ENCODE measurements around the gene FGF7. TPM values are rescaled to one million over a fixed set of nuclear protein-coding genes. Genes with fewer than 3 reads are reported as not detected.

FGF7 gene, protein sequence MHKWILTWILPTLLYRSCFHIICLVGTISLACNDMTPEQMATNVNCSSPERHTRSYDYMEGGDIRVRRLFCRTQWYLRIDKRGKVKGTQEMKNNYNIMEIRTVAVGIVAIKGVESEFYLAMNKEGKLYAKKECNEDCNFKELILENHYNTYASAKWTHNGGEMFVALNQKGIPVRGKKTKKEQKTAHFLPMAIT
- 100 to 1,000 TPM; 102 to 240 (median 175) TPM for total RNA-seq

DNA sequence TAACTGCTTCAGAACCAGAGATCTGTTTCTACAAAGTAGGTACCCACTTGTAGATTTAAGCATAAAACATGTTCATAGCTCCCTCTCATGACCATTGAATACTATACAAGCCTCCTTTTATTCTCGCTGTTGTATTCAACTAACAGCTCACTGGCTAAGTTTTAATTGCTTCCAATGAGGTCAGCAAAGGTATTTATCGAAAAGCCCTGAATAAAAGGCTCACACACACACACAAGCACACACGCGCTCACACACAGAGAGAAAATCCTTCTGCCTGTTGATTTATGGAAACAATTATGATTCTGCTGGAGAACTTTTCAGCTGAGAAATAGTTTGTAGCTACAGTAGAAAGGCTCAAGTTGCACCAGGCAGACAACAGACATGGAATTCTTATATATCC lies at the start of gene FGF7:
TSS of gene FGF7 (plus strand) at position 222 of the 400 bp plus-strand sequence. CDS start 1,056 bp downstream, outside the sequence.
- no peaks in the 10 kb centered on the region for H3K36me3 ChIP-seq
- 13 to 17% methylated on average over 4 of the region's 4 CpGs for WGBS, 2 donors
- peak in 1 of 2 donors; percentile 47 for DNase-seq (ENCODE audit: low spot score in 2 of 2)
- H3K4me1 ChIP-seq = peaks cover 0 to 11% (median 0%) of the 10 kb centered on the region in 4 donors
- peak within 1 kb of the TSS; percentile 33 to 56 (median 35) for H3K4me3 ChIP-seq
- H3K27ac ChIP-seq = peak within 1 kb of the TSS; percentile 56 to 86 (median 72)
- no peaks in the 10 kb centered on the region for H3K9me3 ChIP-seq
- no peaks in the 10 kb centered on the region for H3K27me3 ChIP-seq
- TF ChIP-seq EP300 (IDR thresholded peaks at IDR 0.05) = peak; percentile 23 to 90
- TF ChIP-seq, protein P1, sequence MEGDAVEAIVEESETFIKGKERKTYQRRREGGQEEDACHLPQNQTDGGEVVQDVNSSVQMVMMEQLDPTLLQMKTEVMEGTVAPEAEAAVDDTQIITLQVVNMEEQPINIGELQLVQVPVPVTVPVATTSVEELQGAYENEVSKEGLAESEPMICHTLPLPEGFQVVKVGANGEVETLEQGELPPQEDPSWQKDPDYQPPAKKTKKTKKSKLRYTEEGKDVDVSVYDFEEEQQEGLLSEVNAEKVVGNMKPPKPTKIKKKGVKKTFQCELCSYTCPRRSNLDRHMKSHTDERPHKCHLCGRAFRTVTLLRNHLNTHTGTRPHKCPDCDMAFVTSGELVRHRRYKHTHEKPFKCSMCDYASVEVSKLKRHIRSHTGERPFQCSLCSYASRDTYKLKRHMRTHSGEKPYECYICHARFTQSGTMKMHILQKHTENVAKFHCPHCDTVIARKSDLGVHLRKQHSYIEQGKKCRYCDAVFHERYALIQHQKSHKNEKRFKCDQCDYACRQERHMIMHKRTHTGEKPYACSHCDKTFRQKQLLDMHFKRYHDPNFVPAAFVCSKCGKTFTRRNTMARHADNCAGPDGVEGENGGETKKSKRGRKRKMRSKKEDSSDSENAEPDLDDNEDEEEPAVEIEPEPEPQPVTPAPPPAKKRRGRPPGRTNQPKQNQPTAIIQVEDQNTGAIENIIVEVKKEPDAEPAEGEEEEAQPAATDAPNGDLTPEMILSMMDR (IDR thresholded peaks at IDR 0.05) = peak in 2 of 5 experiments; percentile 10 to 23
- TF ChIP-seq POLR2A (IDR thresholded peaks at IDR 0.05) = peak; percentile 30 to 45

DNA sequence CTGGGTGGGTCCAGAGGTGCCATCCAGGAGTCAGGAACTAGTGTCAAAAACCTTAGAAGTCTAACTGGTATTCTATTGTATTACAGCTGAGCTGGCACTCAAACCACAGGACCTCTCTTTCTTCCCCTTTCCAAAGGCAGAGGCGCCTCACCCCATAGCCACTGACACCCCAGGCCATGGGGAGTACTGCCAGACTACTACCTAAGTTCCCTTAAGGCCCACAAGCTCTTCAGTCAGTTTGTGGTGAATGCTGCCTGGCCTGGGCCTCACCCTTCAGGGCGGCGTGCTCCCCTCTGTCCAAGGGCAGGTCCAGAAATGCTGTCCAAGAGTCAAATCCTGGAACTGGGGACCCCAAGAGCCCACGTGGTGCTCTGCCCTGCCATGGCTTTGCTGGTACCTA lies 43.0 kb upstream of the FGF7 start:
- 83% methylated on average over 4 of the region's 4 CpGs for WGBS, 2 donors
- no peak for DNase-seq (ENCODE audit: low spot score in 2 of 2)
- no peaks in the 10 kb centered on the region for H3K27me3 ChIP-seq
- H3K4me3 ChIP-seq = no peak overlapping the region
- no peaks in the 10 kb centered on the region for H3K4me1 ChIP-seq
- TF ChIP-seq POLR2A (IDR thresholded peaks at IDR 0.05) = no peak
- no peak for TF ChIP-seq EP300 (IDR thresholded peaks at IDR 0.05)
- H3K9me3 ChIP-seq = no peaks in the 10 kb centered on the region
- no peaks in the 10 kb centered on the region for H3K36me3 ChIP-seq
- H3K27ac ChIP-seq = no peak overlapping the region

DNA sequence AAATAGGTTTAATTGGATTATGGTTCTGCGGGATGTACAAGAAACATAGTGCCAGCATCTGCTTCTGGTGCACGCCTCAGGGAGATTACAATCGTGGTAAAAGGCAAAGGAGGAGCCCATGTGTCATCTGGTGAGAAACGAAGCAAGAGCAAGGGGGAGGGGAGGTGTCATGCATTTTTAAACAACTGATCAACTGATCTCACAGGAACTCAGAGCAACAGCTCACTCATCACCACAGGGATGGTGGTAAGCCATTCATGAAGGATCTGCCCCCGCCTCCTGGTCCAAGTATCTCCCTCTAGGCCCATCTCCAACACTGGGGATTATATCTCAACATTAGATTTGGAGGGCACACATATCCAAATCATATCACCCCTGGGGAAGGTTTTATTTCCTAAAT lies 42.1 kb upstream of the FGF7 start:
- no peak for TF ChIP-seq EP300 (IDR thresholded peaks at IDR 0.05)
- no peak for TF ChIP-seq POLR2A (IDR thresholded peaks at IDR 0.05)
- TF ChIP-seq, protein P1 (IDR thresholded peaks at IDR 0.05) = no peak
- Histone ChIP-seq H3K27ac (no peak overlapping the region), H3K27me3 (no peaks in the 10 kb centered on the region), H3K4me3 (no peak overlapping the region), H3K4me1 (no peaks in the 10 kb centered on the region), H3K9me3 (no peaks in the 10 kb centered on the region), H3K36me3 (no peaks in the 10 kb centered on the region)
- no peak for DNase-seq (ENCODE audit: low spot score in 2 of 2)
- 78 to 91% methylated on average over 5 of the region's 5 CpGs for WGBS, 2 donors

DNA sequence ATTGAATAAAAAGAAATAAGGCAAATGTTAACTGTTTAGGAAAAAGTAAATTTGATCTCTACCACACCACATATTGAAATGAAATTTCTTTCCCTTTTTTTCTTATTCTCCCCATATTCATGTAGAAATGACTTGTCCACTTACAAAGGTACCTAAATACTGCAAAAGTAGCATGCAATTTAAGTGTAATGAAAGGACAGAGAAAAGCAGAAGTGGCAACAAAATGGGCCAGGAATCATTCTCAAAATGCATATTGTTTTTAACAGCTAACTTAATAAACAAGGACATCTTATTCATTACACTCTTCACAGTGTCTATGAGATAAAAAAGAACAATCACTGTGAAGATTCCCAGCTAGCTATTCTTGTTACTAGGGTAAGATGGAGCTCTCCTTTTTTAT lies 40.6 kb upstream of the FGF7 start:
- H3K27me3 ChIP-seq = no peaks in the 10 kb centered on the region
- no peak for DNase-seq (ENCODE audit: low spot score in 2 of 2)
- H3K4me3 ChIP-seq = no peak overlapping the region
- H3K27ac ChIP-seq = no peak overlapping the region
- H3K9me3 ChIP-seq = no peaks in the 10 kb centered on the region
- no peaks in the 10 kb centered on the region for H3K36me3 ChIP-seq
- no peaks in the 10 kb centered on the region for H3K4me1 ChIP-seq
- no peak for TF ChIP-seq EP300 (IDR thresholded peaks at IDR 0.05)
- TF ChIP-seq, protein P1 (IDR thresholded peaks at IDR 0.05) = no peak
- no peak for TF ChIP-seq POLR2A (IDR thresholded peaks at IDR 0.05)

DNA sequence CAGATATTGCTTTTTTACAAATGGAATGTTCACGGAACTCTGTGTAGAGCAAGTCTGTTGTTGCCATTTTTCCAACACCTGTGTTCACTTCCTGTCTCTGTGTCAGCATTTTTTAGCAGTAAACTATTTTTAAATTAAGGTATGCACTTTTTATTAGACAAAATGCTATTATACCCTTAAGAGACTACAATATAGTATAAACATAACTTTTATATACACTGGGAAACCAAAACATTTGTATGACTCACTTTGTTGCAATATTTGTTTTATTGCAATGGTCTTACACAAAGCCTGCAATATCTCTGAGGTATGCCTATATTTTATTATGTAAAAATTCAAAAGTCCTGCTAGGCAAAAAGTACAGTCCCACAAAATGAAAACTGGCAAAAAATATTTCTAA lies 39.8 kb upstream of the FGF7 start:
- TF ChIP-seq, protein P1 (IDR thresholded peaks at IDR 0.05) = no peak
- TF ChIP-seq POLR2A (IDR thresholded peaks at IDR 0.05) = no peak
- no peak for TF ChIP-seq EP300 (IDR thresholded peaks at IDR 0.05)
- H3K27me3 ChIP-seq = no peaks in the 10 kb centered on the region
- 71 to 84% methylated on average over 1 of the region's 1 CpG for WGBS, 2 donors
- H3K36me3 ChIP-seq = no peaks in the 10 kb centered on the region
- H3K9me3 ChIP-seq = no peaks in the 10 kb centered on the region
- H3K4me3 ChIP-seq = no peak overlapping the region
- DNase-seq (ENCODE audit: low spot score in 2 of 2) = no peak
- no peaks in the 10 kb centered on the region for H3K4me1 ChIP-seq
- H3K27ac ChIP-seq = no peak overlapping the region
